GM20000 (cell line): ENCODE results near the gene ACSL4.
"Not testable (repeated sequence)": the region's sequence is repeated elsewhere in the genome, so short reads cannot be mapped to it uniquely, and the experiment has no call there.

Experiments
- DNase-seq: peaks from one replicate; pipeline ENCODE4 v3.0.0; 2012; ENCODE audit warnings: low spot score
- TF ChIP-seq, protein P1 (sequence below): IDR thresholded peaks from 2 replicates; pipeline ENCODE4 v1.5.1; 2012; ENCODE audit warnings: mild to moderate bottlenecking, control low read depth; ENCODE audit errors: extremely low read depth, missing control alignments

ACSL4 gene

GRCh38 chrX:109679820-109680219 lies 53.2 kb downstream of the ACSL4 start:
- DNase-seq: no peak
- TF ChIP-seq, protein P1, sequence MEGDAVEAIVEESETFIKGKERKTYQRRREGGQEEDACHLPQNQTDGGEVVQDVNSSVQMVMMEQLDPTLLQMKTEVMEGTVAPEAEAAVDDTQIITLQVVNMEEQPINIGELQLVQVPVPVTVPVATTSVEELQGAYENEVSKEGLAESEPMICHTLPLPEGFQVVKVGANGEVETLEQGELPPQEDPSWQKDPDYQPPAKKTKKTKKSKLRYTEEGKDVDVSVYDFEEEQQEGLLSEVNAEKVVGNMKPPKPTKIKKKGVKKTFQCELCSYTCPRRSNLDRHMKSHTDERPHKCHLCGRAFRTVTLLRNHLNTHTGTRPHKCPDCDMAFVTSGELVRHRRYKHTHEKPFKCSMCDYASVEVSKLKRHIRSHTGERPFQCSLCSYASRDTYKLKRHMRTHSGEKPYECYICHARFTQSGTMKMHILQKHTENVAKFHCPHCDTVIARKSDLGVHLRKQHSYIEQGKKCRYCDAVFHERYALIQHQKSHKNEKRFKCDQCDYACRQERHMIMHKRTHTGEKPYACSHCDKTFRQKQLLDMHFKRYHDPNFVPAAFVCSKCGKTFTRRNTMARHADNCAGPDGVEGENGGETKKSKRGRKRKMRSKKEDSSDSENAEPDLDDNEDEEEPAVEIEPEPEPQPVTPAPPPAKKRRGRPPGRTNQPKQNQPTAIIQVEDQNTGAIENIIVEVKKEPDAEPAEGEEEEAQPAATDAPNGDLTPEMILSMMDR: no peak

- no peak for DNase-seq
- TF ChIP-seq, protein P1: no peak
These were observed 60.8 kb downstream of the ACSL4 start for GRCh38 chrX:109672239-109672638.

DNA sequence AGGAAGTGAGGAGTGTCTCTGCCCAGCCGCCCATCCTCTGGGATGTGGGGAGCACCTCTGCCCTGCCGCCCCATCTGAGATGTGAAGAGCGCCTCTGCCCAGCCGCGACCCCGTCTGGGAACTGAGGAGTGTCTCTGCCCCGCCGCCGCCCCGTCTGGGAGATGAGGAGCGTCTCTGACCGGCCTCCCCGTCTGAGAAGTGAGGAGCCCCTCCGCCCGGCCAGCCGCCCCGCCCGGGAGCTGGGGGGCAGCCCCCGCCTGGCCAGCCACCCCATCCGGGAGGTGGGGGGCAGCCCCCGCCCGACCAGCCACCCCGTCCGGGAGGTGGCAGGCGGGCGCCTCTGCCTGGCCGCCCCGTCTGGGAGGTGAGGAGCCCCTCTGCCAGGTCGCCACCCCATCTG lies 61.9 kb downstream of the ACSL4 start:
- DNase-seq: not testable (repeated sequence)

GRCh38 chrX:109667986-109668385 lies 65.1 kb downstream of the ACSL4 start:
- TF ChIP-seq, protein P1: no peak
- DNase-seq: no peak

DNA sequence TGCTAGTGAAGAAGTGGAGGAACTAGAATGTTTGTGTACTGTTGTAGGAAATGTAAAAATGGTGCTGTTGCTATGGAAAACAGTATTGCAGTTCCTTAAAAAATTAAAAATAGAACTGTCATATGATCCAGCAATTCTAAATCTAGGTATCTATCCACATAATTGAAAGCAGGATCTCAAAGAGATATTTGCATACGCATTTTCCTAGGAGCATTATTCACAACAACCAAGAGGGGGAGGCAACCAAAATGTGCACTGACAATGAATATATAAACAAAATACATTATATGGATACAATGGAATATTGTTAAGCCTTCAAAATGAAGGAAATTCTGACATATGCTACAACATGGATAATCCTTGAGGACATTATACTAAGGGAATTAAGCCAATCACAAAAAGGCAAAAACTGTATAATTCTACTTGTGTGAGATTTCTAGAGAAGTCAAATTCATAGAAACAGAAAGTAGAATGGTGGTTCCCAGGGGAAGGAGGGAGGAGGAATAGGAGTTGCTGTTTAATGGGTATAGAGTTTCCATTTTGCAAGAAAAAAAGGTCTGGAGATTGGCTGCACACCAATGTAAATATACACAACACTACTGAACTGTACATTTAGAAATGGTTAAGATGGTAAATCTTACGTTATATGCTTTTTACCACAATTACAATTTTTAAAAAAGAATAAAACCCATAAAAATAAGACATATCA lies 72.5 kb downstream of the ACSL4 start:
- no peak for DNase-seq
- TF ChIP-seq, protein P1: no peak

DNA sequence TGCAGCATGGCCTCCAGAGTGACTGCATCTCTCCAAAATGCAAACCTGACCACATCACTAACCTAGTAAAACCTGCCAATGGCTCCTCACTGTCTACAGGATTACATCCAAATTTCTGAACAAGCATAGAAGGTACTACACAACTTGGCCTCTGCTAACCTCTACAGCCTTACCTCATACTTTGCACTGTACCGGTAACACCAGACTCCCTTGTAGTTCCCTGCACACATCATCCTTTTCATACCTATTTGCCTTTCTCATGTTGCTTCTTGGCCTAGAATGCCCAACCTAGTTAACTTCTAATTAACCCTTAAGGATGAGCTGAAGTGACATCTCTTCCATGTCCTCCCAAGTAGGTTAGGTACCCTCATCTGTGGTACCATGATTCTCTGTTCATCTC lies 74.7 kb downstream of the ACSL4 start:
- TF ChIP-seq, protein P1: no peak
- no peak for DNase-seq

GRCh38 chrX:109657364-109657763 lies 75.7 kb downstream of the ACSL4 start:
- DNase-seq: not testable (repeated sequence)

GRCh38 chrX:109656774-109657173 lies 76.3 kb downstream of the ACSL4 start:
- no peak for DNase-seq

More at GRCh38 chrX:109656774-109657173, 76.3 kb downstream of the ACSL4 start:
- TF ChIP-seq, protein P1: no peak
